Measurements from ENCODE around the gene SIM1. TPM values are rescaled to one million over a fixed set of nuclear protein-coding genes. Genes with fewer than 3 reads are reported as not detected.

SIM1 gene
- total RNA-seq, 1 donor from 2014 or later, result 0.41 TPM

GRCh38 chr6:100462706-100463629 lies 1.8 kb downstream of the SIM1 start:
- DNase-seq (ENCODE audit: low spot score), result no peak
- TF ChIP-seq CTCF (IDR thresholded peaks at IDR 0.05; ENCODE audit: unreplicated experiment), result no peak
- Mint-ChIP-seq H3K27me3 (ENCODE audit: unreplicated experiment) (peaks cover 50% of the 10 kb centered on the region), H3K36me3 (ENCODE audit: low read depth, unreplicated experiment) (no peaks in the 10 kb centered on the region), H3K4me1 (ENCODE audit: unreplicated experiment) (peaks cover 30% of the 10 kb centered on the region), H3K27ac (ENCODE audit: unreplicated experiment) (no peak overlapping the region), H3K9me3 (ENCODE audit: unreplicated experiment) (no peaks in the 10 kb centered on the region), H3K4me3 (ENCODE audit: unreplicated experiment) (no peak overlapping the region)

GRCh38 chr6:100461917-100462705 lies 2.6 kb downstream of the SIM1 start:
- Mint-ChIP-seq H3K27me3 (ENCODE audit: unreplicated experiment) (peaks cover 53% of the 10 kb centered on the region), H3K36me3 (ENCODE audit: low read depth, unreplicated experiment) (no peaks in the 10 kb centered on the region), H3K27ac (ENCODE audit: unreplicated experiment) (no peak overlapping the region), H3K9me3 (ENCODE audit: unreplicated experiment) (no peaks in the 10 kb centered on the region), H3K4me3 (ENCODE audit: unreplicated experiment) (no peak overlapping the region), H3K4me1 (ENCODE audit: unreplicated experiment) (peaks cover 30% of the 10 kb centered on the region)
- no peak for DNase-seq (ENCODE audit: low spot score)
- TF ChIP-seq CTCF (IDR thresholded peaks at IDR 0.05; ENCODE audit: unreplicated experiment), result no peak

- Mint-ChIP-seq H3K27ac (ENCODE audit: unreplicated experiment) (no peak overlapping the region), H3K36me3 (ENCODE audit: low read depth, unreplicated experiment) (no peaks in the 10 kb centered on the region), H3K9me3 (ENCODE audit: unreplicated experiment) (no peaks in the 10 kb centered on the region), H3K4me3 (ENCODE audit: unreplicated experiment) (peak overlapping the region; percentile 59), H3K27me3 (ENCODE audit: unreplicated experiment) (peaks cover 53% of the 10 kb centered on the region), H3K4me1 (ENCODE audit: unreplicated experiment) (peaks cover 28% of the 10 kb centered on the region)
- DNase-seq (ENCODE audit: low spot score), result peak; percentile 66
- no peak for TF ChIP-seq CTCF (IDR thresholded peaks at IDR 0.05; ENCODE audit: unreplicated experiment)
Measured at GRCh38 chr6:100461278-100461916, 3.3 kb downstream of the SIM1 start.

GRCh38 chr6:100460650-100461204 lies 4.0 kb downstream of the SIM1 start:
- no peak overlapping the region for H3K27ac Mint-ChIP-seq (ENCODE audit: unreplicated experiment)
- peaks cover 55% of the 10 kb centered on the region for H3K27me3 Mint-ChIP-seq (ENCODE audit: unreplicated experiment)
- peak; percentile 64 for DNase-seq (ENCODE audit: low spot score)

More at GRCh38 chr6:100460650-100461204, 4.0 kb downstream of the SIM1 start:
- peaks cover 28% of the 10 kb centered on the region for H3K4me1 Mint-ChIP-seq (ENCODE audit: unreplicated experiment)
- no peaks in the 10 kb centered on the region for H3K9me3 Mint-ChIP-seq (ENCODE audit: unreplicated experiment)
- H3K4me3 Mint-ChIP-seq (ENCODE audit: unreplicated experiment), result no peak overlapping the region
- H3K36me3 Mint-ChIP-seq (ENCODE audit: low read depth, unreplicated experiment), result no peaks in the 10 kb centered on the region
- peak; percentile 80 for TF ChIP-seq CTCF (IDR thresholded peaks at IDR 0.05; ENCODE audit: unreplicated experiment)

All from endothelial cell (in vitro differentiated cells).